GM18502 (cell line): ENCODE results near the gene LUZP1.

Experiments
- ATAC-seq: cut with Tn5 transposase; IDR thresholded peaks from one replicate; pipeline ENCODE4 v1.9.1; 2021; ENCODE audit warnings: mild to moderate bottlenecking; ENCODE audit not compliant: unreplicated experiment, poor library complexity

The LUZP1 gene

DNA sequence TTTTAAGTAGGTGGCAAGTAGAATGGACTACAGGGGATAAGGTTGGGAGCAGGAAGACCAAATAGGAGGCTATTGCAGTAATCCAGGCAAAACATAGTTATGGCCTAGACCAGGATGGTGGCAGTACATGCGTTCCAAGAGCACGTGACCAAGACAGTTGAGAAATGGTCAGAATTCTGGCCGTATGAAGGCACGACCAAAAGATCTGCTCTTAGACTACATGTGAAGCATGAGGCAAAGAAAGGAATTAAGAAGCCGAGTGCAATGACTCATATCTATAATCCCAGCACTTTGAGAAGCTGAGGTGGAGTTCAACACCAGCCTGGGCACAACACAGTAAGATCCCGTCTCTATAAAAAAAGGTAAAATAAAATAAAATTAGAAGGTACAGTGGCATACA lies 71.3 kb downstream of the LUZP1 start:
- ATAC-seq, result no peak

DNA sequence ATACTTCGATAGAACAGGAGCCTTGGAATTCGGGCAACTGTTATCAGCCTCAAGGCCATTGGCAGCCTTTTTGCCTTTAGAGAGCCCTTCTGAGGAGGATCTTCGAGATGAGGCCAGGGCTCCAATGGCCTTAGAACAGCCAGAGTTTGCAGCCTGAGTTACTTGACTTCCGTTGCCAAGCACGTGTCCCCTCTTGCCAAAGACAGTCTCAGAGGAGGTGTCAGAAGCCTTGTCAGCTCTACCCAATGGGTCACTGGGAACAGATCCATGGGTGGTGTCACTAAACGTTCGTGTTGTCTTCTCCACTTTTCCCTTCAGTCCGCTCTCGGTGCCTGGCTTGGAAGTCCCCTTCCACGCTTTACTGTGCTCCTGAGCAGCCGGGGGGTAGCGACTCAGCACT lies 76.2 kb downstream of the LUZP1 start:
- no peak for ATAC-seq

DNA sequence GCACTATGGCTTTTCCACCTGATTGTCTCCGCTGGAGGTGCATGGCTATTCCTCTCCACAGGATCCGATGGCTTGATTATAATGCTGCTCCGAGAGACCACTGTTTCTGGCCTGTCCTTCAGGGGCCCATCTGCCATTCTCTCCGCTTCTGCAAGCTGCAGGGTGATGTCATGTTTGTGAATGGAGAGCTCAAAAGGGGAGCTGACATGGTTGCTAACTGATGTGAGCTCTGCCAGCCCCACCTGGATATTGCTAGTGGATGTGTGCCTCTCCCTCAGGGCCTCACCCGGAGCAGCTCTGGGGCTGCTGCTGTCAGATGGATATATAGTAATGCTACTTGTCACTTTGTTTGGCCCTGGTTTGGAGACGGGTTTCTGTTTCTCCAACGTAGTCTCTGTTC lies 77.1 kb downstream of the LUZP1 start:
- no peak for ATAC-seq

DNA sequence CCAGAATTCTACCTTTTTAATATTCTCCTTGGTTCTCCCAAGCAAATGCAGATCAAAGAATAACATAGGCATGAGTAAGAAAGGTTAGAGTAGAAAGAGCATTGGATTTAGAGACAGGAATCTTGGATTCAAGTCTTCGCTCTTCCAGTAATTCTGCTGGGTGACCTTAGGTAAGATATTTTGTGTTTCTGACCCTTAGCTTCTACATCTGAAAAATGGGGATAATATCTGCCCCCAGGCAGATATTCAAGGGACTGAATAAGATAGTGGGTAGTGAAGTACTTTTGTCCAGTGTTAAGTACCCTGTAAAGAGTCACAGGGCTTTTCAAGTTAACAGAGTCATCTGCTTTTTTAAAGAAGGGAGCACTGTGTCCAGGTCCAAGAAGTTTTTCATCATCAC lies 78.6 kb downstream of the LUZP1 start:
- no peak for ATAC-seq

GRCh38 chr1:23088027-23088426 lies 80.6 kb downstream of the LUZP1 start:
- ATAC-seq, result no peak

- ATAC-seq, result no peak
Measured at GRCh38 chr1:23085696-23086095, 83.0 kb downstream of the LUZP1 start.

DNA sequence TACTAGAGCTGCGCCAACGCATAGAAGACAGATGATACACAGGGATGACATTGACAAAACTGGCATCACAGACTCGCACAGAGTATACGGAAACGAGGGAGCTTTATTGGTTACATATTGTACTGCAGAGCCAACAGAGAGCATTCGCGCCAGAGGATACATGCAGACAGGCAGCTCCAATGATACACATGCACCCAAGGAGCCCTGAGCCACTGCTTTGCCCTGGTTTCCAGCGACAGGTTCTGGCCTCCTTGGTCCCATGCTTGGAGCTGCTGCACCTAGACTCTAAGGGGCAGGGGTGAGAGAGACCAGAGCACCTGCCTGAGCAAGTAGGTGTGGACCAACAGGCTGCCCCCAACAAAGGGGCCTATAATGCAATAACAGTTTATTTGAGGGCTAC lies 83.8 kb downstream of the LUZP1 start:
- ATAC-seq, result no peak

DNA sequence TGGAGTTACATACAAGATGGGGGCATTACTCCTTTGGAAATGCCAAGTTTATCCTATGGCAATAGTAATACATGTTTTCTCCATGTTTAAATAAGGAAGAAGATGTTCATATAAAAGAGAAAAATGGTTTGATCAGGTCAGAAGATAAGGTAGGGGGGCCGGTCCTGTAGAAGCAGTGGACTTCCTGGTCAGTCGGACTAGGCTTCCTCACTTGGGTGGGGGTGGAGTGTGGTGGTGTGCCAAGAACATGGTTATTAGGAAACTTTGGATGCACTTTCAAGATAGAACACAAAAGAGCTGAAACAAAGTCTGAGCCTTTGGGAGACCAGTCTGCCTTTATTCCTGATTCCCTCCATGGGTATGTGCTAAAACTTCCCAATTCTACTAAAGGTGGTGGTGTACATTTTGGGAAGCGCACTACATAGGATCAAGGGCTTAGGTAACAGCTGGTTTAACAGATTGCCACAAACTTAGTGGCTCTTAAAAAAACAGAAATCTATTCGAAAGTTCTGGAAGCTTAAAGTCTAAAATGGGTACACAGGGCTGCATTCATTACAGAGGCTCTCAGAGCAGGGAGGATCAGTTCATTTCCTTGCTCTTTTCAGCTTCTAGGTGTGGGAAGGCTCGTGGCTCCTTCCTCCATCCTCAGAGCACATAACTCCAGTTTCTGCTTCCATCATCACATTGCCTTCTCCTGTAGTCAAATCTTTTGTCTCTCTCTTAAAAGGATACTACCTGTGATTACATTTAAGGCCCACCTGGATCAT lies 84.8 kb downstream of the LUZP1 start:
- no peak for ATAC-seq

GRCh38 chr1:23081376-23081775 lies 87.3 kb downstream of the LUZP1 start:
- no peak for ATAC-seq

- ATAC-seq, result no peak
Measured at GRCh38 chr1:23080885-23081284, 87.8 kb downstream of the LUZP1 start.

GRCh38 chr1:23079025-23079424 lies 89.6 kb downstream of the LUZP1 start:
- no peak for ATAC-seq

DNA sequence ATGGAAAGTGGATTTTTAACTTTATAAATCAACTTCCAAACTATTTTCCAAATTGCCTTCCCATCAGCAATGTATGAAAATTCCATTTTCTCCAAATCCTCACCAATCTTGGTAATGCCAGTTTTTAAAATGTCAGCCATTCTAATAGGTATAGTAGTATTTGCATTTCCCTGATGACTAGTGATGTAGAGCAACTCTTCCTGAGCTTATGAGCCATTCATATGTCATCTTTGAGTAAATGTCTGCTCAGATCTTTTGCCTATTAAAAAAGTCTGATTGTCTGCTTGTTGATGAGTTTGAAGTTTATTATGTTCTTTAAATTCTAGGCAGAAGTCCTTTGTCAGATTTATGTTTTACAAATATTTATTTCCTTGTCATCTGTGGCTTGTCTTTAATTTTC lies 94.6 kb downstream of the LUZP1 start:
- ATAC-seq, result no peak

DNA sequence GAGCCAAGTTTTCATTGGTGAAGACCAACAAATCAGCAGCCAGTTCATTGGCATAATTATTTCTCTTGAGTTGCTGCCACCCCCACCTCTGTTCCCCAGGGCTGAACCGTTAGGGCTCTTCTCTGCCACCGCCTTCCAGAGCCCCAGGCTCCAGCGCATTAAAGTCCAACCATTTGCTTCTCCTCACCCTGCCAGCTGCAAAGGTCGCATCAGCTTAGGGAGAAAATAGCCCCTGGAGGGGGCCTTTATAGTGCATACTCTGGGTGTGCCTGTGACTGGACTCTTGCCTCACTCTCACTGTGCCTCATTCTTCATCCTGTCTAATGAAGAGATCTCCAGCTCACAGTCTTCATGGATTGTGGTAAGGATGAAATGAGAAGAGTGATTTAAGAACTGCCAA lies 99.0 kb downstream of the LUZP1 start:
- no peak for ATAC-seq

DNA sequence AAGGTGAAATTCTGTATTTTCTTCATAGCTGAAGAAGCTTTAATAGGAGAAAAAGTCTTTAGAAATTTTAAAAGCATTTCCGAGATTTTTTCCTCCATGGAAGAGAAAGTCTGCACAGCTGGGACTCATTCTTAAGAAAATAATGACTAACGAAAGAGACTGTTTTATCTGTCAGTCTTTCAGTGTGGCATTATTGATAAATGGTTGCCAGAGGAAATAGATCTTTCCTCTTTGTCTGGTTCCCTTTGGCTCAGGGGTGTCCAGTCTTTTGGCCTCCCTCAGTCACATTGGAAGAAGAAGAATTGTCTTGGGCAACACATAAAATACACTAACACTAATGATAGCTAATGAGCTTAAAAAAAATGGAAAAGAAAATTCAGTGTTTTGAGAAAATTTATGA lies 99.5 kb downstream of the LUZP1 start:
- no peak for ATAC-seq

DNA sequence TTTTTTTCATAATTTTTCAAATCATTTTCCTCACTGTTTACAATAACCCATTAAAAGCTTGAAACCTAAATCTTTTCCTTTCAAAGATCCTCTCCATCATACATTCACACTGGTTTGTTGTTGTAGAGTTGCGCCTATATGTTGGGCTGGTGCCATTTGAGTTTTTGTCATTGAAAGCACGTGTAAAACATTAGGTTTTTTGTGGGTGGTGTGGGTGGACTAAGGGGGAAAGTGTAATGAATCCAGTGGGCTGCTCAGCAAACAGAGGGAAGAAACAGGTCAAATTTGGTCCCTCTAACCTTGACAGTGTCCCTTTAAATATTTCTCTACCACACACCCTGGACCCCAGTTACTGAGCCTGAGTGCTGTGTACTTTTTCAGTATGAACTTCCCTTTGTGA lies 102.6 kb downstream of the LUZP1 start:
- no peak for ATAC-seq

DNA sequence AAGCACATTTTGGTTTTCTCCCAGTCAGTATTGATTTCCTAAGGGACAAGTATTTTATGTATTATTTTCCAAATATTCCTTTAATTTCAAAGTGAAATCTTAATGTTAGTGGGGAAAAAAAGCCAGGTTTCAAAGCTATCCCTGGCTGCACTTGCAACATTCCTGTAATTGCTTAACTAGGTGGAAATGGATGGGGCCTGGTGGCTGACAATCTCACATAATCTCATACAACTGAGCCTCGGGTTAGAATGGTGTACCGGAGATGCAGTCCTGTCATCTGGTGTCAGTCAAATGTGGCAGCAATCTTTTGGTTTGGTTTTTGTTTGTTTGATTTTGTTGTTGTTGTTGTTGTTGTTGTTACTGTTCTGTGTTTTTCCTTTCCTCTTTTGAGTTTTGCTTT lies 103.3 kb downstream of the LUZP1 start:
- no peak for ATAC-seq

DNA sequence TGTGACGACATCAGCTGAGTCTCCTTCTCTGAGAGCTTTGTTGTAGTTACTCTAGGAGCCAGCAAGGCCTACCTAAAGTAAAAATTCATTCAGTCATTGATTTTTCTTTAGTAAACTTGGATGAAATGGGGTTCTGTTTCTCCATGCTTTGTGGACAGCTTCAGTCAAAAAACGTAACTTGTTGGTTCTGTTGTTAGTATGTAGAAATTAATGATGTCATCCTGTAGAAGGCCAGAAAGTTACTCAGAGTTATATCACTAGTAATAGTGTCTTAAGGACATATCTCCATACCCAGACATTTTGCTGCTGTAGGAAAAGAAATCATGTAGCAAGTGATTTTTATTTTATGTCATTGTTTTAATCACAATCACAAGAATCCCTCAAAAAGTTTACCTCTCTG lies 106.4 kb downstream of the LUZP1 start:
- no peak for ATAC-seq

- no peak for ATAC-seq
Measured at GRCh38 chr1:23057301-23057700, 111.4 kb downstream of the LUZP1 start.

- no peak for ATAC-seq
Measured at GRCh38 chr1:23051290-23051909, 117.3 kb downstream of the LUZP1 start.

- no peak for ATAC-seq
Measured at GRCh38 chr1:23050201-23050600, 118.5 kb downstream of the LUZP1 start.

- no peak for ATAC-seq
Measured at GRCh38 chr1:23044035-23044434, 124.6 kb downstream of the LUZP1 start.

- ATAC-seq, result no peak
Measured at GRCh38 chr1:23040509-23040908, 128.1 kb downstream of the LUZP1 start.
